Right atrium auricular region (tissue), 2 donors: Measurements from ENCODE around the gene SPNS1. TPM values are rescaled to one million over a fixed set of nuclear protein-coding genes. Genes with fewer than 3 reads are reported as not detected.

Experiments used
- DNase-seq: peaks from one replicate; pipeline ENCODE4 v3.0.0-alpha.2; 2019; ENCODE audit warnings: low spot score
- H3K27ac ChIP-seq, 2 donors: fragments of 200-600 bp; sonication (generic); 1 replicate in 1 of 2; 2 replicates in 1 of 2; pipeline ENCODE4 v1.5.1; 2016 to 2019
- H3K27me3 ChIP-seq, 2 donors: fragments of 200-600 bp; sonication (generic); one replicate each; pipeline versions ENCODE4 v1.5.1 to v1.6.0; 2017 to 2019
- H3K36me3 ChIP-seq: fragments of 200-600 bp; sonication (generic); one replicate; pipeline ENCODE4 v1.5.1; 2016
- H3K4me1 ChIP-seq, 2 donors: fragments of 200-600 bp; sonication (generic); one replicate each; pipeline versions ENCODE4 v1.5.1 to v1.6.0; 2017 to 2019
- H3K4me3 ChIP-seq, 2 donors: fragments of 200-600 bp; sonication (generic); 1 replicate in 1 of 2; 2 replicates in 1 of 2; pipeline ENCODE4 v1.5.1; 2017 to 2019; ENCODE audit warnings: mild to moderate bottlenecking in 1 of 2, moderate library complexity in 1 of 2
- H3K9me3 ChIP-seq, 2 donors: fragments of 200-600 bp; sonication (generic); one replicate each; pipeline ENCODE4 v1.5.1; 2019
- total RNA-seq, 2 donors: library from RNA; depleted of rRNA; stranded (reverse); fragments of >200 nt; gene quantifications; one replicate each; pipeline ENCODE4 v1.1.0, GENCODE V29; 2016
- TF ChIP-seq, protein P1 (sequence below), 2 donors: fragments of 200-600 bp; sonication (generic); IDR thresholded peaks; one replicate each; pipeline ENCODE4 v1.5.1; 2019; ENCODE audit warnings: antibody characterized with exemption in 2 of 2

The SPNS1 gene
- total RNA-seq, 2 donors from 2014 or later: 11.9 to 12.8 TPM

DNA sequence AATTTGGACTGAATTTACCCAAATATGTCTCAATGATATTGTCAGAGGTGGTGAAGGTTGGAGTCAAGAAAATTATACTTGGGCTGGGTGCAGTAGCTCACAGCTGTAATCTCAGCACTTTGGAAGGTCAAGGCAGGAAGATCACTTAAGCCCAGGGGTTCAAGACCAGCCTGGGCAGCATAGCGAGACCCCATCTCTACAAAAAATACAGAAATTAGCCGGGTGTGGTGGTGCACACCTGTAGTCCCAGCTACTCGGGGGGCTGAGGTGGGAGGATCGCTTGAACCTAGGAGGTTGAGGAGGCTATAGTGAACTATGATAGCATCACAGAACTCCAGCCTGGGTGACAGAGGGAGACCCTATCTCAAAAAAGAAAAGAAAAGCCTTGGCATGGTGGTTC, 51.2 kb downstream of the SPNS1 start:
- Histone ChIP-seq H3K36me3 (no peaks in the 10 kb centered on the region), H3K27me3 (no peaks in the 10 kb centered on the region), H3K9me3 (no peaks in the 10 kb centered on the region), H3K4me3 (no peak overlapping the region), H3K4me1 (no peaks in the 10 kb centered on the region), H3K27ac (no peak overlapping the region)
- DNase-seq: no peak
- TF ChIP-seq, protein P1, sequence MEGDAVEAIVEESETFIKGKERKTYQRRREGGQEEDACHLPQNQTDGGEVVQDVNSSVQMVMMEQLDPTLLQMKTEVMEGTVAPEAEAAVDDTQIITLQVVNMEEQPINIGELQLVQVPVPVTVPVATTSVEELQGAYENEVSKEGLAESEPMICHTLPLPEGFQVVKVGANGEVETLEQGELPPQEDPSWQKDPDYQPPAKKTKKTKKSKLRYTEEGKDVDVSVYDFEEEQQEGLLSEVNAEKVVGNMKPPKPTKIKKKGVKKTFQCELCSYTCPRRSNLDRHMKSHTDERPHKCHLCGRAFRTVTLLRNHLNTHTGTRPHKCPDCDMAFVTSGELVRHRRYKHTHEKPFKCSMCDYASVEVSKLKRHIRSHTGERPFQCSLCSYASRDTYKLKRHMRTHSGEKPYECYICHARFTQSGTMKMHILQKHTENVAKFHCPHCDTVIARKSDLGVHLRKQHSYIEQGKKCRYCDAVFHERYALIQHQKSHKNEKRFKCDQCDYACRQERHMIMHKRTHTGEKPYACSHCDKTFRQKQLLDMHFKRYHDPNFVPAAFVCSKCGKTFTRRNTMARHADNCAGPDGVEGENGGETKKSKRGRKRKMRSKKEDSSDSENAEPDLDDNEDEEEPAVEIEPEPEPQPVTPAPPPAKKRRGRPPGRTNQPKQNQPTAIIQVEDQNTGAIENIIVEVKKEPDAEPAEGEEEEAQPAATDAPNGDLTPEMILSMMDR (IDR thresholded peaks at IDR 0.05): no peak

DNA sequence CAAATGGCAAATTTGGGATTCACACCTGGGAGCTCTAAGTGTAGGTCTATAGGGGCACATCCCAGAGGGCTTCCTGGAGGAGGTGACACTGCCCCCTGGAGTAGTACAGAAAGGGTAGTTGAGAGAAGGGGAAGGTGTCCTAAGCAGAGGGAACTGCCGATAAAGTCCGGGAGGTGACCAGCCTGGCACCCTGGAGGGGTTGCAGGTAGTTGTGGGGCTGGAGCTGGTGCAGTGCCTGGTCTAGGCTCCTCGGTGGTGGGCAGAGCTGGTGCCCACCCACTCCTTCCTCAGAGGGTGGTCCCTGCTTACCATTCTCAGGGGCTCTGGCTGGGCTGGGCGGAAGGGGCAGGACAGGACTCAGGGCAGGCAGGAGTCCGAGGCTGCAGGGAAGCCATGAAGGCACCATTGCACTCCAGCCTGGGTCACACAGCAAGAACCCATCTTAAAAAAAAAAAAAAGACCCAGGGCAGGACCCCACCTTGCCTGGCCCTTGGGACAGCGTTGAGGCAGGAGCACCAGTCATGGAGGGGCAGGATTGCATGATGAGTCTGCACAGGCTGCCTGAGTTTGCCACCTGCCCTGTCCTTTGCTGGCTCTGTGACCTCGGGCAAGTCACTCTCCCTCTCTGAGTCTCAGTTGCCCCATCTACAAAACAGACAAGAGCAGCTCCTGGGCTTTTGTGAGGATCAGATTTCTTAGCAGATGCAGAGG, 54.0 kb downstream of the SPNS1 start:
- DNase-seq: no peak
- H3K27ac ChIP-seq: no peak overlapping the region
- H3K36me3 ChIP-seq: no peaks in the 10 kb centered on the region
- no peaks in the 10 kb centered on the region for H3K4me1 ChIP-seq
- H3K27me3 ChIP-seq: no peaks in the 10 kb centered on the region
- no peaks in the 10 kb centered on the region for H3K9me3 ChIP-seq
- TF ChIP-seq, protein P1 (IDR thresholded peaks at IDR 0.05): no peak
- no peak overlapping the region for H3K4me3 ChIP-seq

DNA sequence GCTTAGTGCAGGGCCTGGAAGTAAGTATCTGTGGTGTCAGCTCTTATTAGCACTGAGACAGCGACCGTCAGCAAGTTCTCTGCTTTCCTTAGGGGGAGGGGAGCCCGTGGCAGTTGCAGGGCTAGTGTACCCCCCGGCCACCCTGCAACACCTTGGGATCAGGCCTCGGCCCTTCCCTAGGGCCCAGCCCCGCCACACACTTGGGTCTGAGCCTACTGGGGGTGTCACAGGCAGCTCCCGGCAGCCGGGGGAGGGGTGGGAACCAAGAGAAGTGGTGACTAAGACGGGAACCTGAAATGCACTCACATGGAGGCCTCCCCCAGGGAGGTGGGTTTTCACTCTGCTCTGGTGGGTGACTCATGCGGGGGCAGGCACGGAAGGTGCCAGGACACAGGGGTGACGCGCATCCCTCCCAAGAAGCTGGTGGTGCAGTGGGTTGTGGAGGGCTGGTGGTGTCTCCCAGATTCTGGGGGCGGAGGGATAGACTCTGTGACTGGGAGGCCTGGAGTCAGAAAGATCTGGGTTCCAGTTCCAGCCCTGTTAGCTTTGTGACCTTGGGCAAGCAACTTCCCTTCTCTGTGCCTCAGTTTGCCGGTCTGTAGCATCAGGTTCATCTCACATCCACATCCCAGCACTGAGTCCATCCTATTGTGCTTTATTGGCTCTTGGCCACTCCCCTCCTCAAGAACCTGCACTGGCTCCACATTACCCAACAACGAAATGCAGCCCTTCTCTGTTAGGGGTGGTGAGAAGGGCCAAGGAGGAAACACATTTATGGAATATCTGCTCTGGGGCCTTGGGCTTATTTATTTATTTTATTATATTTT, 54.8 kb downstream of the SPNS1 start:
- Histone ChIP-seq H3K4me3 (no peak overlapping the region), H3K27ac (no peak overlapping the region), H3K4me1 (no peaks in the 10 kb centered on the region), H3K27me3 (no peaks in the 10 kb centered on the region), H3K9me3 (no peaks in the 10 kb centered on the region), H3K36me3 (no peaks in the 10 kb centered on the region)
- TF ChIP-seq, protein P1 (IDR thresholded peaks at IDR 0.05): no peak
- no peak for DNase-seq

DNA sequence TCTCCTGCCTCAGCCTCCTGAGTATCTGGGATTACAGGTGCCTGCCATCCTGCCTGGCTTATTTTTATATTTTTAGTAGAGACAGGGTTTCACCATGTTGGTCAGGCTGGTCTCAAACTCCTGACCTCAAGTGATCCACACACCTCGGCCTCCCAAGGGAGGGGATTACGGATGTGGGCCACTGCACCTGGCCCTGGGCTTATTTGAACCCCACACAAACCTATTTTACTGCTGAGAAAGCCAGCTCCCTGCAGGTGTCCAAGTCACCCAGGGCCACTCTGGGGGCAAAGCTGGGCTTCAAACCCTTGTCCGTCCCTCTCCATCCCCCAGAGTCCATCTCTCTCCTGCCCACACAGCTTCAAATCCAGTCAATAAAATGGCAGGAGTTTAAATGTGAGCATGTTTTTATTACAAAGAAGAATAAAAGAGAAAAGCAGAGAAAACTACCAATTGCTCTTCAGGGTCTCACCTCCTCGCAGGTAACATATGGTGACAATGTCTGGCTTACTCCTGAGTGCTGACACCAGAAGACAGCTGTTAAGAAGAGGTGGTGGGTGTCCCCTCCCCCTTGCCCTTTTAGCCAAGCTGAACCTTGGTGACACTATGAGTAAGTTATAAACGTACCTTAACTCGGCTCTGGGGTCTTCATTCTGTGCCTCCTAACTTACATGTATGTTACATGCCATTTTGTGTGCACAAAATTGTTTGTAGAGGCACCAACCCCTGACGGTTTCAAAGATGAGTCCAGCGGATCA, 55.7 kb downstream of the SPNS1 start:
- Histone ChIP-seq H3K27ac (no peak overlapping the region), H3K36me3 (no peaks in the 10 kb centered on the region), H3K4me1 (no peaks in the 10 kb centered on the region), H3K4me3 (no peak overlapping the region), H3K27me3 (no peaks in the 10 kb centered on the region), H3K9me3 (no peaks in the 10 kb centered on the region)
- TF ChIP-seq, protein P1 (IDR thresholded peaks at IDR 0.05): no peak
- DNase-seq: no peak

Other genes starting within 250 kb of the SPNS1 start
- gene NPIPB9, start 223.0 kb upstream of the SPNS1 start, total RNA-seq: under 1 TPM in 1 of 2 donors, not detected in 1; 0.70 TPM
- gene ATXN2L, start 151.8 kb upstream of the SPNS1 start, total RNA-seq: 10 to 100 TPM; 26.0 to 55.1 TPM
- 100 to 1,000 TPM; 122 to 165 TPM for gene TUFM, start 128.4 kb upstream of the SPNS1 start, total RNA-seq
- 10 to 100 TPM; 31.9 to 36.7 TPM for gene SH2B1, start 110.9 kb upstream of the SPNS1 start, total RNA-seq
- under 1 TPM in 1 of 2 donors, not detected in 1; 0.26 TPM for gene ATP2A1, start 96.3 kb upstream of the SPNS1 start, total RNA-seq
- 10 to 100 TPM; 18.2 to 22.5 TPM for gene RABEP2, start 49.5 kb upstream of the SPNS1 start, total RNA-seq
- gene CD19, start 42.8 kb upstream of the SPNS1 start, total RNA-seq: under 1 TPM in 1 of 2 donors, not detected in 1; 0.24 TPM
- gene NFATC2IP, start 23.8 kb upstream of the SPNS1 start, total RNA-seq: 10 to 100 TPM; 10.6 to 13.0 TPM
- 1 to 10 TPM in 1 of 2 donors, under 1 TPM in 1; 0.98 to 1.3 TPM for gene LAT, start 10.3 kb downstream of the SPNS1 start, total RNA-seq